ENCODE data around the gene CELF4. TPM values are rescaled to one million over a fixed set of nuclear protein-coding genes. Genes with fewer than 3 reads are reported as not detected.

Gene CELF4
- total and polyA plus RNA-seq, 2 of the 4 experiments (the other 2 are of a cell fraction): not detected

GRCh38 chr18:37391698-37392548, 173.7 kb downstream of the CELF4 start:
- H2AK5ac ChIP-seq (ENCODE audit: low read depth, low read length): no peak overlapping the region
- dilution Hi-C loops (cut with HindIII; ENCODE audit: low sequenced_read_pairs, unreplicated experiment): no loop called here
- DNase-seq (no peak), ATAC-seq (ENCODE audit: low read depth) (no peak)
- no TSS peak for BruUV-seq (replicated peaks)
- no peaks in the 10 kb centered on the region for H3K79me1 ChIP-seq (ENCODE audit: low read depth in 1 of 2, low read length in 2 of 2)
- no peak overlapping the region for H3K23ac ChIP-seq (ENCODE audit: low read depth, low read length)
- no peak overlapping the region for H2BK20ac ChIP-seq (ENCODE audit: low read depth, low read length)
- peaks cover 3% of the 10 kb centered on the region; the same call in 1 of the 2 replicates for H3K9me1 ChIP-seq (ENCODE audit: insufficient read depth, low read length)
- no peak overlapping the region for H3K56ac ChIP-seq (ENCODE audit: extremely low read depth, insufficient read depth, low read length)
- no peak overlapping the region for H2BK15ac ChIP-seq (ENCODE audit: low read depth, low read length)
- ChIA-PET CTCF (no interaction called here), POLR2A (ENCODE audit: unreplicated experiment) (no interaction called here)
- no peaks in the 10 kb centered on the region for H4K20me1 ChIP-seq (ENCODE audit: insufficient read depth, low read length)
- H4K91ac ChIP-seq (ENCODE audit: insufficient read depth, low read depth, low read length): no peak overlapping the region
- H3K9me3 ChIP-seq (ENCODE audit: control insufficient read depth, insufficient read depth, low read length): peaks cover 9% of the 10 kb centered on the region; the same call in 1 of the 2 replicates
- no peak overlapping the region for H3K18ac ChIP-seq (ENCODE audit: low read depth, low read length)
- no peak overlapping the region for H2BK120ac ChIP-seq (ENCODE audit: low read depth, low read length)
- H2AFZ ChIP-seq (replicated peaks; ENCODE audit: low read length, poor library complexity): no peak overlapping the region
- H3K4me1 ChIP-seq (ENCODE audit: control insufficient read depth, insufficient read depth, low read length): peaks cover 12% of the 10 kb centered on the region
- intact Hi-C loops (cut with micrococcal nuclease): no loop called here
- H4K8ac ChIP-seq (ENCODE audit: low read depth in 2 of 2, low read length in 2 of 2): no peak overlapping the region
- in situ Hi-C loops (cut with MboI; ENCODE audit: low sequenced_read_pairs): loop anchor here (10.0 kb wide), 1 partner anchor 53 kb away; no protein-coding TSS in a partner anchor
- H3K14ac ChIP-seq (replicated peaks; ENCODE audit: low read depth, low read length): no peak overlapping the region
- H2BK5ac ChIP-seq (ENCODE audit: low read depth, low read length, poor library complexity, severe bottlenecking): no peak overlapping the region
- no peak overlapping the region for H4K5ac ChIP-seq (ENCODE audit: low read depth, low read length)
- H3K4me2 ChIP-seq (ENCODE audit: low read depth, low read length): no peak overlapping the region
- H3K4ac ChIP-seq (ENCODE audit: low read depth, low read length): no peak overlapping the region
- H2AK9ac ChIP-seq (replicated peaks; ENCODE audit: low read depth, low read length, poor library complexity): no peak overlapping the region
- no peak overlapping the region for H3K9ac ChIP-seq (ENCODE audit: low read depth, low read length)
- no peak overlapping the region for H3K27ac ChIP-seq (ENCODE audit: insufficient read depth, low read length)
- no peaks in the 10 kb centered on the region for H3K36me3 ChIP-seq (ENCODE audit: control insufficient read depth, insufficient read depth, low read length)
- 79% methylated on average over 6 of the region's 16 CpGs; no CpG with 5 or more reads in 1 of the 2 experiments for WGBS, 2 experiments (ENCODE audit: extremely low coverage in 2 of 2, insufficient read length in 1 of 2)
- H3K27me3 ChIP-seq (ENCODE audit: control insufficient read depth, insufficient read depth, low read length): peaks cover 10% of the 10 kb centered on the region
- no peak for TF ChIP-seq FOS (IDR thresholded peaks at IDR 0.05; ENCODE audit: low read depth, low read length)
- no peak for TF ChIP-seq CEBPB (IDR thresholded peaks at IDR 0.05; ENCODE audit: low read depth, low read length)
- TF ChIP-seq POLR2A (IDR thresholded peaks at IDR 0.05; ENCODE audit: low read depth, low read length): no peak
- TF ChIP-seq, protein P1, sequence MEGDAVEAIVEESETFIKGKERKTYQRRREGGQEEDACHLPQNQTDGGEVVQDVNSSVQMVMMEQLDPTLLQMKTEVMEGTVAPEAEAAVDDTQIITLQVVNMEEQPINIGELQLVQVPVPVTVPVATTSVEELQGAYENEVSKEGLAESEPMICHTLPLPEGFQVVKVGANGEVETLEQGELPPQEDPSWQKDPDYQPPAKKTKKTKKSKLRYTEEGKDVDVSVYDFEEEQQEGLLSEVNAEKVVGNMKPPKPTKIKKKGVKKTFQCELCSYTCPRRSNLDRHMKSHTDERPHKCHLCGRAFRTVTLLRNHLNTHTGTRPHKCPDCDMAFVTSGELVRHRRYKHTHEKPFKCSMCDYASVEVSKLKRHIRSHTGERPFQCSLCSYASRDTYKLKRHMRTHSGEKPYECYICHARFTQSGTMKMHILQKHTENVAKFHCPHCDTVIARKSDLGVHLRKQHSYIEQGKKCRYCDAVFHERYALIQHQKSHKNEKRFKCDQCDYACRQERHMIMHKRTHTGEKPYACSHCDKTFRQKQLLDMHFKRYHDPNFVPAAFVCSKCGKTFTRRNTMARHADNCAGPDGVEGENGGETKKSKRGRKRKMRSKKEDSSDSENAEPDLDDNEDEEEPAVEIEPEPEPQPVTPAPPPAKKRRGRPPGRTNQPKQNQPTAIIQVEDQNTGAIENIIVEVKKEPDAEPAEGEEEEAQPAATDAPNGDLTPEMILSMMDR (conservative IDR thresholded peaks at IDR 0.05; ENCODE audit: low read depth, low read length): no peak
- TF ChIP-seq RCOR1 (IDR thresholded peaks at IDR 0.05; ENCODE audit: insufficient replicate concordance, low read length): no peak
- TF ChIP-seq RAD21 (IDR thresholded peaks at IDR 0.05; ENCODE audit: low read length): no peak
- no peak for TF ChIP-seq SMC3 (IDR thresholded peaks at IDR 0.05; ENCODE audit: low read depth, low read length)
- no peak overlapping the region for H3K4me3 ChIP-seq (ENCODE audit: insufficient read depth, low read depth, low read length)
